Loucy (cell line): ENCODE measurements around the gene MISP3.

Experiments used
- H2AFZ ChIP-seq: fragments of 200-600 bp; sonication (generic); 2 replicates; pipeline ENCODE4 v1.6.0; 2016; ENCODE audit warnings: antibody characterized with exemption, mild to moderate bottlenecking, low read length, moderate library complexity
- H3F3A ChIP-seq: fragments of 200-600 bp; 2 replicates; pipeline ENCODE4 v1.6.0; 2016; ENCODE audit warnings: antibody characterized with exemption, low read depth, mild to moderate bottlenecking
- H3K27me3 ChIP-seq: fragments of 200-600 bp; sonication (generic); 2 replicates; pipeline ENCODE4 v1.6.1; 2014; ENCODE audit warnings: low read length, mild to moderate bottlenecking; ENCODE audit not compliant: insufficient read depth, poor library complexity, severe bottlenecking
- H3K36me3 ChIP-seq: fragments of 200-600 bp; sonication (generic); 2 replicates; pipeline ENCODE4 v1.6.1; 2016; ENCODE audit warnings: low read length; ENCODE audit not compliant: insufficient read depth
- H3K4me1 ChIP-seq: fragments of 200-600 bp; sonication (generic); 2 replicates; pipeline ENCODE4 v1.5.1; 2014; ENCODE audit warnings: low read length, mild to moderate bottlenecking; ENCODE audit not compliant: insufficient read depth, poor library complexity, severe bottlenecking
- H3K4me2 ChIP-seq: fragments of 200-600 bp; sonication (generic); 2 replicates; pipeline ENCODE4 v1.6.0; 2014; ENCODE audit warnings: antibody characterized with exemption, low read length, low read depth, mild to moderate bottlenecking; ENCODE audit not compliant: poor library complexity, severe bottlenecking
- H3K4me3 ChIP-seq: fragments of 200-600 bp; sonication (generic); 2 replicates; pipeline ENCODE4 v1.5.1; 2014; ENCODE audit warnings: low read length, mild to moderate bottlenecking, mixed read lengths; ENCODE audit not compliant: poor library complexity, severe bottlenecking
- H3K79me2 ChIP-seq: fragments of 200-600 bp; sonication (generic); 2 replicates; pipeline ENCODE4 v1.6.1; 2014; ENCODE audit warnings: low read length; ENCODE audit not compliant: insufficient read depth
- H3K9ac ChIP-seq: fragments of 200-600 bp; sonication (generic); 2 replicates; pipeline ENCODE4 v1.6.0; 2014; ENCODE audit warnings: mild to moderate bottlenecking, low read depth, low read length, moderate library complexity; ENCODE audit not compliant: poor library complexity, severe bottlenecking
- H3K9me2 ChIP-seq: fragments of 200-600 bp; sonication (generic); replicated peaks from 2 replicates; pipeline ENCODE4 v1.6.1; 2016; ENCODE audit warnings: low read depth, low read length, mixed read lengths
- H3K9me3 ChIP-seq: fragments of 200-600 bp; sonication (generic); 2 replicates; pipeline ENCODE4 v1.6.1; 2014; ENCODE audit warnings: mild to moderate bottlenecking, antibody characterized with exemption, low read length, low read depth; ENCODE audit not compliant: insufficient read depth
- H4K20me1 ChIP-seq: fragments of 200-600 bp; sonication (generic); 2 replicates; pipeline ENCODE4 v1.6.0; 2014; ENCODE audit warnings: antibody characterized with exemption, low read length, mild to moderate bottlenecking; ENCODE audit not compliant: insufficient read depth, poor library complexity, severe bottlenecking
- EZH2phosphoT487 ChIP-seq: fragments of 200-600 bp; IDR thresholded peaks from 2 replicates; pipeline ENCODE4 v1.6.1; 2018; ENCODE audit warnings: antibody characterized with exemption, mild to moderate bottlenecking, moderate library complexity, borderline replicate concordance
- TF ChIP-seq, protein P1 (sequence below): fragments of 200-600 bp; sonication (generic); conservative IDR thresholded peaks from 2 replicates; pipeline ENCODE4 v1.5.1; 2014; ENCODE audit warnings: mild to moderate bottlenecking, antibody characterized with exemption, low read length

MISP3 gene

DNA sequence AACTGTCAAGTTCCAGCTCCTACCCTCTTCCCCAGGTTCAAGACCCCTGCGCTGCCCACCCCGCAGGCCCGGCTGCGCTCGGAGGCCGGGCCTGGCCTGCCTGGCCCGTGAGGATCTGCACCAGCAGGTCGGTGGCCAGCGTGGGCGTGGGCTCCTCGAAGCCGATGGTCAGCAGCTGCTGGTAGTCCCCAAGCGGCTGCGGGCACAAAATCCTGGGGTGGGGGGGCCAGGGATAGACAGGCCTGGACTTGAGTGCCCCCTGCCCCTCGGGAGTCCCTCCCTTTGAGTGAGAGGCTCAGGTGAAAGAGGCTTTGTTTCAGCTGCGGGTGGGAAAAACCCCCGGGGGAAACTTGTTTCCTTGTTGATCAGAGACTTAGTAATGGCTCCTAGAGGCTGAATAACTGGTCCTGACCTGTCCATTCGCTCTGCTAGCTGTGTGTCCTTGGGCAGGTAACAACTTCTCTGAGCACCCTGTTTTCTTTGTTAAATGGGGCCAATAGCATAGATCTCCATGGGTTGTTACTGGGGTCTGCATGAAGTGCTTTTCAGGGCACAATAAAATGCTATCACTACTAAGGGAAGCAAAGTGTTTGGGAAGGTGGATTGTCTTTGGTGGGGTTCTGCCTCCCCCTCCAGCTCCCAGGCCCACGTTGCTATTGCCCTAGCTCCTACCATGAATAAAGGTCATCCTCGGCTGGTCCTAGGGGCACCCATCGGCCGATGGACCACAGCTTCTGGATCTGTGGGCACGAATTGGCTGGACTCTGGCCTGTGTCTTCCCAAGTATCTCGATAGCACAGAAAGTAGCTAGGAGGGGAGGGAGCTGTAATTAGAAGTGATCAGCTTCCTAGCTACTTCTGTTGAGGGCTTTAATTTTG is 9.4 kb downstream of the MISP3 start:
- H2AFZ ChIP-seq, result peak overlapping the region; percentile 88
- TF ChIP-seq EZH2phosphoT487, result no peak
- TF ChIP-seq, protein P1, sequence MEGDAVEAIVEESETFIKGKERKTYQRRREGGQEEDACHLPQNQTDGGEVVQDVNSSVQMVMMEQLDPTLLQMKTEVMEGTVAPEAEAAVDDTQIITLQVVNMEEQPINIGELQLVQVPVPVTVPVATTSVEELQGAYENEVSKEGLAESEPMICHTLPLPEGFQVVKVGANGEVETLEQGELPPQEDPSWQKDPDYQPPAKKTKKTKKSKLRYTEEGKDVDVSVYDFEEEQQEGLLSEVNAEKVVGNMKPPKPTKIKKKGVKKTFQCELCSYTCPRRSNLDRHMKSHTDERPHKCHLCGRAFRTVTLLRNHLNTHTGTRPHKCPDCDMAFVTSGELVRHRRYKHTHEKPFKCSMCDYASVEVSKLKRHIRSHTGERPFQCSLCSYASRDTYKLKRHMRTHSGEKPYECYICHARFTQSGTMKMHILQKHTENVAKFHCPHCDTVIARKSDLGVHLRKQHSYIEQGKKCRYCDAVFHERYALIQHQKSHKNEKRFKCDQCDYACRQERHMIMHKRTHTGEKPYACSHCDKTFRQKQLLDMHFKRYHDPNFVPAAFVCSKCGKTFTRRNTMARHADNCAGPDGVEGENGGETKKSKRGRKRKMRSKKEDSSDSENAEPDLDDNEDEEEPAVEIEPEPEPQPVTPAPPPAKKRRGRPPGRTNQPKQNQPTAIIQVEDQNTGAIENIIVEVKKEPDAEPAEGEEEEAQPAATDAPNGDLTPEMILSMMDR, result no peak
- peaks cover 20% of the 10 kb centered on the region for H3K4me1 ChIP-seq
- no peaks in the 10 kb centered on the region for H3K27me3 ChIP-seq
- peak overlapping the region; percentile 83 for H3K9ac ChIP-seq
- no peaks in the 10 kb centered on the region for H4K20me1 ChIP-seq
- H3K4me3 ChIP-seq, result peak overlapping the region; percentile 83
- H3K36me3 ChIP-seq, result no peaks in the 10 kb centered on the region
- no peaks in the 10 kb centered on the region for H3K79me2 ChIP-seq
- H3F3A ChIP-seq, result no peaks in the 10 kb centered on the region
- no peaks in the 10 kb centered on the region for H3K9me2 ChIP-seq
- peak overlapping the region; percentile 82 for H3K4me2 ChIP-seq
- no peaks in the 10 kb centered on the region for H3K9me3 ChIP-seq

- H3F3A ChIP-seq, result no peaks in the 10 kb centered on the region; the same call in 1 of the 2 replicates
- H2AFZ ChIP-seq, result no peak overlapping the region
- TF ChIP-seq, protein P1, result no peak
- TF ChIP-seq EZH2phosphoT487, result no peak
- H3K9me3 ChIP-seq, result no peaks in the 10 kb centered on the region
- no peaks in the 10 kb centered on the region for H3K36me3 ChIP-seq
- H3K9ac ChIP-seq, result no peak overlapping the region
- no peaks in the 10 kb centered on the region for H3K79me2 ChIP-seq
- H3K4me1 ChIP-seq, result peaks cover 20% of the 10 kb centered on the region
- H3K4me2 ChIP-seq, result peak overlapping the region; percentile 82
- no peaks in the 10 kb centered on the region for H3K9me2 ChIP-seq
- H4K20me1 ChIP-seq, result no peaks in the 10 kb centered on the region
- peak overlapping the region; percentile 83 for H3K4me3 ChIP-seq
- no peaks in the 10 kb centered on the region for H3K27me3 ChIP-seq
Measured at GRCh38 chr19:14082675-14082960, 10.0 kb downstream of the MISP3 start.

- Histone ChIP-seq H3K4me3 (no peak within 1 kb of the TSS), H4K20me1 (peaks cover 11% of the 10 kb centered on the region), H3K4me2 (no peak within 1 kb of the TSS), H3K9me2 (no peaks in the 10 kb centered on the region), H3K4me1 (peaks cover 21% of the 10 kb centered on the region), H3K36me3 (no peaks in the 10 kb centered on the region; the same call in 1 of the 2 replicates), H3K9ac (no peak within 1 kb of the TSS), H3K27me3 (no peaks in the 10 kb centered on the region), H3K9me3 (no peaks in the 10 kb centered on the region), H3F3A (no peaks in the 10 kb centered on the region; the same call in 1 of the 2 replicates), H3K79me2 (peaks cover 12% of the 10 kb centered on the region; the same call in 1 of the 2 replicates), H2AFZ (no peak within 1 kb of the TSS)
- no peak for TF ChIP-seq EZH2phosphoT487
- TF ChIP-seq, protein P1, result no peak
Measured at GRCh38 chr19:14085309-14085995, 12.9 kb downstream of the MISP3 start, which contains the start of gene C19orf67. Gene C19orf67, minus strand, starts transcription at chr19:14085783. Its CDS starts 156 bp downstream, at chr19:14085627.
